GM21528 (cell line): ENCODE results near the gene ATG5.
"Not testable (repeated sequence)": the region's sequence is repeated elsewhere in the genome, so short reads cannot be mapped to it uniquely, and the experiment has no call there.

Experiments
- ATAC-seq: cut with Tn5 transposase; IDR thresholded peaks from one replicate; pipeline ENCODE4 v1.9.1; 2021; ENCODE audit warnings: mild to moderate bottlenecking, moderate library complexity; ENCODE audit not compliant: unreplicated experiment, low FRiP score

The ATG5 gene

DNA sequence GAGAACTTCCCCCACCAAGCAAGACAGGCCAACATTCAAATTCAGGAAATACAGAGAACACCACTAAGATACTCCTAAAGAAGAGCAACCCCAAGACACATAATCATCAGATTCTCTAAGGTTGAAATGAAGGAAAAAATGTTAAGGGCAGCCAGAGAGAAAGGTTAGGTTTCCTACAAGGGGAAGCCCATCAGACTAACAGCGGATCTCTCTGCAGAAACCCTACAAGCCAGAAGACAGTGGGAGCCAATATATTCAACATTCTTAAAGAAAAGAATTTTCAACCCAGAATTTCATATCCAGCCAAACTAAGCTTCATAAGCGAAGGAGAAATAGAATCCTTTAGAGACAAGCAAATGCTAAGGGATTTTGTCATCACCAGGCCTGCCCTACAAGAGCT is 61.1 kb downstream of the ATG5 start:
- not testable (repeated sequence) for ATAC-seq

GRCh38 chr6:106259748-106260147 is 65.8 kb downstream of the ATG5 start:
- not testable (repeated sequence) for ATAC-seq

DNA sequence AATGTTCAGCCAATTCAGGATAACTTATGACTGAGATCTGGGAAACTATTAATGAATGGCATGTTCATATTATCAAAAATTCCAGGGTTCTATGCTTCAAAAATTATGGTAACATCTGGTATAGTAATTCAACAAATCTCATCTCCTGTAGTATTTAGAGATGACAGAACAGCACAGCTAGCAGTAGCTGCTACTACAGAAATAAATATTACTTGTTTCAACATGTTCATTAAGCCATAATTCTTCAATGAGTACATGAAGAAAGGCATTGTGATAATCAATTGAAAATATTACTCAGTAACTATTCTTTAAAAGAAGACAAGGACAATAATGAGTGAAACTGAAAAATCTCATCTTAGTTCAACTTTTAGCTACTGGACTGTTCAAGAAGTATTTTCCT is 66.8 kb downstream of the ATG5 start:
- ATAC-seq, result no peak

DNA sequence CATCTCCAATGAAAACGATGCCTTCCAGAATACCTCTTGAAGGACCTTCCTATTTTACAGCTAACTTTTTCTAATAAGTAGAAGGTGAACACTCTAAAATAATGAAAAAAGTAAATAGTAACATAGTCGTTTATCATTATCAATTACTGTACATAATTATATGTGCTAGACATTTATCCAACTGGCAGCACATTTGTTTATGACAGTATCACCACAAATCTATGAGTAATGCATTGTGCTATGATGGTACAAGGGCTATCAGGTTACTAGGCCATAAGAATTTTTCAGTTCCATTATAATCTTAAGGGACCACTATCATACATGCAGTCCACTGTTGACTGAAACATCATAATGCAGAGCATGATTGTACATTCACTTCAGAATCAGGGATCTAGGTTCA is 68.4 kb downstream of the ATG5 start:
- ATAC-seq, result no peak

- no peak for ATAC-seq
Observed at GRCh38 chr6:106256201-106256968, 69.2 kb downstream of the ATG5 start.

- no peak for ATAC-seq
Observed at GRCh38 chr6:106255306-106255705, 70.3 kb downstream of the ATG5 start.

- no peak for ATAC-seq
Observed at GRCh38 chr6:106254636-106255035, 70.9 kb downstream of the ATG5 start.

GRCh38 chr6:106253731-106254130 is 71.8 kb downstream of the ATG5 start:
- ATAC-seq, result no peak

DNA sequence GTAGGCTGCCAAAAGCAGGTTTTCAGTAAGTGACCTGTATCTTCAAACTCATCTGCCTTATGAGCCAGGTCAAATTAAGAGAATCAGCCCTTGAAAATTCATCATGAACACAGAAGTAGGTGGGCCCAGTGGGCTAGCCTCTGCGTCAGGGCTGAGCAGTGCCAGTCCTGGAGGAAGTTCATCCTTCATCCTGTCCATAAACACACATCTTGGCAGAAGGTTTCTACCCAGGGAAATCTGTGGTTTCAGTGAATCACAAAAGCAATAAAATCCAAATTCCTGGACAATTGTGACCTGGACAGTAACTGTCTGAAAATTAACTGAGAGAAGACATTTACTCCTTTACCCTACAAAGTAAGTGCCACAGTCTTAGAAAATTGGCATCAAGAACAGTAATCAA is 72.4 kb downstream of the ATG5 start:
- ATAC-seq, result no peak

DNA sequence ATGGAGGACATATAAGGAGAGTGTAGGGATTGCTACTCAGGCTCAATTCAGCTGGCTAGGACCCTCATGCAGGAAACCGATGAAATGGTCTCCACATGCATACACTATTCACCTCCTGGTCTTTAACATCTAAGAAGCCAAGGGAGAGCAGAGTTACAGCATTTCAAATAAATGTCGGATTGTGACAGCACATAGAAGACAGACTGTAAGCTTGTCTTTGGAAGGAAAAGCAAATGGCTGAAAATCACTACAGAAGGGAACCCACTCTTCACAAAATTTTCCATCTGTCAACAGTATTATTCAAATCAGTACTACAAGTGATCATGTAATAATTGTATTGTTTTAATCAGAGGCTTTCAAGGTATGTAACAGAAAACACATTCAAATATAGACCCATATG is 72.9 kb downstream of the ATG5 start:
- ATAC-seq, result no peak

DNA sequence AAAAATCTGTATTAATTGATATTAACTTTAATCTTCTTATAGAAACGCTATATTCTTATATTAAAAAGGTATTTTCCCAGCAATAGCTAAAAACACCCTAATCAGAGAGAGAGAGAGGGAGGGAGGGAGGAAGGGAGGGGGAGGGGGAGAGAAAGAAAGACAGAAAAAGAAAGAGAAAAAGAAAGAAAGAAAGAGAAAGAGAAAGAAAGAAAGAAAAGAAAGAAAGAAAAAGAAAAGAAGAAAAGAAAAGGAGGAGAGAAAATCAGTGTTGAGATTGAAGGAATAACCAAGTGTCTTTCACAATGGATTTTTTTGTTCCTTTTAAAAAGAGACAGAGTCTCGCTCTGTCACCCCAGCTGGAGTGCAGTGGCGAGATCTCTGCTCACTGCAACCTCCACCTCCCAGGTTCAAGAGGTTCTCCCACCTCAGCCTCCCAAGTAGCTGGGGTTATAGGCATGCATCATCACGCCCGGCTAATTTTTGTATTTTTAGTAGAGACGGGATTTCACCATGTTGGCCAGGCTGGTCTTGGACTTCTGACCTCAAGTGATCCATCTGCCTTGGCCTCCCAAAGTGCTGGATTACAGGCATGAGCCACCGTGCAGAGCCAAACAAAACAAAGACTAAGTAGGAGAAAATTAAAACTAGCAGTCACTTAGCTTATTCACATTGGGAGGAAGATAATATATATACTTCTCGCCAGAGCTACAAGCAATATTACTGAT is 73.9 kb downstream of the ATG5 start:
- not testable (repeated sequence) for ATAC-seq

DNA sequence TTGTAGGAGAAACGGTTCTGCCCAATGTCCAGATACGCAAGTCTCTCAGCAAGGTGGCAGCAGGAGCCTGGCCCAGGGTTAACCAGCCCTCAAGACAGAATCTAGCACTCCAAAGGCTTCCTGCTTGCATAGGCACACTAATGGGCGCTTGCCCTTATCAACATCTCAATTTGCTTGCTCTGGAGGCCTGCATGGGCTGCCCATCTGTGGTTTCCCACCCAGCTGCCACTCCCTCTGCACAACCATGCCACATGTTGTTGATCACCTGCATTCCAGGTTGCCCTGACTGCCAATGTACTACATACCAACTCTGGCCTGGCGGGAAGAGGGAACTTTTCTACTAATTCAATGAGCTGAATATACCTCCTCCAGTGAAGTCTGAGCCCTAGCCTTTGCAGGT is 74.6 kb downstream of the ATG5 start:
- ATAC-seq, result no peak

DNA sequence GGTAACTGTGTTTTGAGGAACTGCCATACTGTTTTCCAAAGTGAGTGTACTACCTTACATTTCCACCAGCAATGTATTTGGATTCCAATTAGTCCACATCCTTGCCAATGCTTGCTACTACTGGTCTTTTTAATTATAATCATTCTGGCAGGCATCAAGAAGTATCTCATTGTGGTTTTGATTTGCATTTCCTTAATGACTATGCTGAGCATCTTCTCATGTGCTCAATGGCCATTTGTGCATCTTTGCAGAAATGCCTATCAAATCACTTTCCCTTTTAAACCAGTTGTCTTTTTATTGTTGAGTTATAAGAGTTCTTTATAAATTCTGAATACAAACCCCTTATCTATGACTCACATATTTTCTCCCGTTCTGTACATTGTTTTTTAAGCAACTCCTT is 75.9 kb downstream of the ATG5 start:
- no peak for ATAC-seq

GRCh38 chr6:106247733-106248132 is 77.8 kb downstream of the ATG5 start:
- no peak for ATAC-seq

- ATAC-seq, result no peak
Observed at GRCh38 chr6:106247293-106247692, 78.3 kb downstream of the ATG5 start.

DNA sequence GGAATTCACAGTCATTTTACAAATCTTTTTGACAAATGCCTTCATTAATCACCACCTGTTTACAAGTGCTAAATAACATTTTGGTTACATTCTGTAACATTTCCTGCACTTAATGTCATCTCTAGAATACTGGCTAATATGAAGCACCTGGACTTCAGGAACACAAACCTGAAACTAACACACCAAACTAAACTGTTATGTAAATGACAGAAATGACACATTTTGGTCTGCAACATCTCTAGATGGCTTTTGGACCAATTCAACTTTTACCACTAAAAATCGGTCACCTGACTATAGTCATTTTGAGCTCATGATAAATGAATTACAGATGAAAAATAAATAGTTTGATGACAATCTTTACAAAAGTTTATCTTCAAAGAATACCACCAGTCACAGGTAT is 80.6 kb downstream of the ATG5 start:
- ATAC-seq, result no peak

GRCh38 chr6:106244521-106244920 is 81.0 kb downstream of the ATG5 start:
- ATAC-seq, result no peak

- ATAC-seq, result no peak
Observed at GRCh38 chr6:106243261-106243660, 82.3 kb downstream of the ATG5 start.

DNA sequence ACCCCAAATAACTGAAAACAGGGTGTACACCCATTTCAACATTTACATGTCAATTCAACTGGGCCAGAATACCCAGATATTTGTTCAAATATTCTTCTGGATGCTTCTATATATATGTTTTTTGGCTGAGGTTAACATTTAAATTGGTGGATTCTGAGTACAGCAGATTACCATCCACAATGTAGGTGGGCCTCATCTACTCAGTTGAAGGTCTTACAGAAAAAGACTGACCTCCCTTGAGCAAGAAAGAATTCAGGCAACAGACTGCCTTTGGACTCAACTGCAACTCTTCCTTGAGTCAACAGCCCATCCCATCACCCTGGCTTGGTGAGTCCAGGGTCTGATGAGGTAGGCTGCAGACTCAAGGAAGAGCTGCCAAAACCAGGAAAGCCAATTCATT is 84.1 kb downstream of the ATG5 start:
- no peak for ATAC-seq

DNA sequence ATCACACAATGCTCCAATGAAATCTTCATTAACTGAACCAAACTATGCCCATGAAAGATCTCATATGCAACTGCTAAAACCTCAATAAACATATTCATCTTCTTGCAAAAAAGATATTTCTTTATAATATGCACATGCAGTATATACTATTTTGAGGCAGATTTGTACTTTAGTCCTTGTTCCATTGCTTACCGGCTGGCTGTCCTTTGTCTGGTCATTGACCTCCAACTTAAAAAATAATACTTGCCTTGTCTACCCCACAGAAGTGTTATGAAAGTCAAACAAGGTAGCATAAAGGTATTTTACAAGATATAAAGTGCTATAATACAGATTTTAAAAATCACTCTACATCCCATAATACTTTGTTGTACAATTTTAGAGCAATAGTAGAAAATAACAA is 88.3 kb downstream of the ATG5 start:
- no peak for ATAC-seq

DNA sequence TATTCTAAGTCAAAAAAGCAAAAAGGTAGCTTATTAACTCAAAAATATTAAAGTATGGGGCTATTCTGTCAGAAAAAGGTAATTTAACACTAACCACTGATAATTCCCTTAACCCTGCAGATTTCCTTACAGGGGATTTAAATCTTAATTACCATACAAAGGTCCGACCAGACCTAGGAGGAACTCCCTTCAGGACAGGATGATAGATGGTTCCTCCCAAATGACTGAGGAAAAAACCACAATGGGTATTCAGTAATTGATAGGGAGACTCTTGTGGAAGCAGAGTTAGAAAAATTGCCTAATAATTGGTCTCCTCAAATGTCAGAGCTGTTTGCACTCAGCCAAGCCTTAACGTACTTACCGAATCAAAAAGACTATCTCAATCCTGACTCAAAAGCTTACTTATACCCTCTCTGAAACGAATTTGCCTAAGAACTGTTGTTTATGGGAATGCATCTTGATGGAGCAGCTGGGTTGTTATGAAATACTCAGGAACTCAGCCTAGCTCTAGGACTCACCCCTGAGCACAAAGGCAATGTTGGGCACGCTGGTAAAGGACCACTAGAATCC is 95.6 kb downstream of the ATG5 start:
- ATAC-seq, result not testable (repeated sequence)
